ENCODE results near the gene SETD1A.
"Not testable (repeated sequence)": the region's sequence is repeated elsewhere in the genome, so short reads cannot be mapped to it uniquely, and the experiment has no call there.

Gene SETD1A

GRCh38 chr16:30929167-30929566 is 28.4 kb upstream of the SETD1A start:
- DNase-seq (ENCODE audit: low read depth in 2 of 2) = no peak

DNA sequence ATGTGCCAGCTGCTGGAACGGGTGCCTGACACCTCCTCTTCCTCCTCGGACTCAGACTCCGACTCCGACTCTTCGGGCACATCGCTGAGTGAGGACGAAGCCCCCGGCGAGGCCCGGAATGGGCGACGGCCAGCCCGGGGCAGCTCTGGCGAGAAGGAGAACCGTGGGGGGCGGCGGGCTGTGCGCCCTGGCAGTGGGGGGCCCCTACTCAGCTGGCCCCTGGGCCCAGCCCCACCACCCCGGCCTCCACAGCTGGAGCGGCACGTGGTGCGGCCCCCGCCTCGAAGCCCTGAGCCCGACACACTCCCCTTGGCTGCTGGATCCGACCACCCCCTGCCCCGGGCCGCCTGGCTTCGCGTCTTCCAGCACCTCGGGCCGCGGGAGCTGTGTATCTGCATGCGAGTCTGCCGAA is 27.4 kb upstream of the SETD1A start:
- no peak for DNase-seq (ENCODE audit: low read depth in 2 of 2)

GRCh38 chr16:30931068-30931650 is 26.4 kb upstream of the SETD1A start:
- DNase-seq (ENCODE audit: low read depth in 2 of 2) = no peak

DNA sequence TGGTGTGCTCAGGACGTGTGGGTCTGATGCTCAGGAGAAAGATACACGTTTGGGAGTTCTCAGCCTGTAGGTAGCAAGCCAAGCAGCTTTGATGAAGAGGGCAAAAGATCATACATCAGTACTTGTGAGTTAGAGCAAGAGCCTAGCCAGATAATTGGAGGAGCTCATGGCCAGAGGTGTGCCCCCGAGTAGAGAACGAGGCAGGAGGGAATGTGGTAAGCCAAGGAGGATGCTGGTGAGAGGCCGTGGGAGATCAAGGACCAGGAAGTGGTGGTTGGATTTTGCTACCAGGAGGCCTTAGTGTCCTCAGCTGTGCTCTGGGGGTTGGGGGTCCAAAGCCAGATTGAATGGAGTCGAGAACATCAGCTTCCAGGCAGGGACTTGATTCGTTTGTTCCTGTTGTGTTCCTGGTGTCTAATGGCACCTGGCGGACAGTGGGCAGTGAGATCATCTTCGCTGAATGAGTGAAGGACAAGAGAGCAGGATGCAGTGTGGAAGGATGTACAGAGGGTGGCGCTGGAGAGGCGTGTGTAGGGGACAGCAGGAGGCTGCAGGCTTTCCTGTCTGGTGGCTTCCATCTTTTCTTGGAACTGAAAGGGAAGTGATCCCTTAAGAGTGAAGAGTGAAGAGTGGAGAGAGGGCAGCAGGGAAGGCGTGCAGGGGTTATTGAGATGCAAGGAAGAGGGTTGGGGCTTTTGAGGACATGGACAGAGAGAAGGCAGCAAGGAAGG is 22.6 kb upstream of the SETD1A start:
- no peak for DNase-seq (ENCODE audit: low read depth in 2 of 2)

DNA sequence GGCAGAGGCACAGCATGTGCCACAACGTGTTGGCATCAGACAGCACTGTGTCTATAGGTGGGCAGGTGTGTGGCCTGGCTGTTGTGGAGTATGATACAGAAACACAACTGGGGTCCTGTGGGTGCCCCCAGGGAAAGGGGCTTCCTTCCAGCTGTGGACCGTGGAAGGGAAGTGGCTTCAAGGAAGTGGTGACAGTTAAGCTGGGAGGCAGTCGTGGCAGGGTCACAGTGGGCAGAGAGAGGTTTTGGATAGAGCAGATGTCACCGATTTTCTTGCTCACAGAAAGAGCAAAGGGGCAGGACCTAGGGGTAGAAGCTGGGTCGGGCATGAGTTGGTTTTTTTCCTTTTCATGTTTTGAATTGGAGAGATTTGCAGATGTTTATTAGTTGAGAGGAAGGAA is 19.9 kb upstream of the SETD1A start:
- no peak for DNase-seq (ENCODE audit: low read depth in 2 of 2)

DNA sequence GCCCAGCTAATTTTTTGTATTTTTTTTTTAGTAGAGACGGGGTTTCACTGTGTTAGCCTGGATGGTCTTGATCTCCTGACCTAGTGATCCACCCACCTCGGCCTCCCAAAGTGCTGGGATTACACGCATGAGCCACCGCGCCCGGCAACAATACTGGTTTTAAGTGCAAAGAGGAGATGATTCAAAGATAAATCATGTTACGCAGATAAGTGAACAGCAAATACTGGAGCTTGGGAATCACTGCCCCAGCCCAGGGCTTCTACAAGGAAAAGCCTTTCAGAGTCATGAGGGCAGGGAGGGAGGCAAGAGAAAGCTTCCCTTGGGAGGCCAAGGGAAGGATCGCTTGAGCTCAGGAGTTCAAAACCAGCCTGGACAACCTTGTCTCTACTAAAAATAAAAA is 18.0 kb upstream of the SETD1A start:
- DNase-seq (ENCODE audit: low read depth in 2 of 2) = not testable (repeated sequence)

GRCh38 chr16:30941600-30942425 is 15.7 kb upstream of the SETD1A start:
- peak; percentile 43 to 47 for DNase-seq (ENCODE audit: low read depth in 2 of 2)

- no peak for DNase-seq (ENCODE audit: low read depth in 2 of 2)
These were observed 15.1 kb upstream of the SETD1A start for GRCh38 chr16:30942426-30942806.

GRCh38 chr16:30944352-30944751 is 13.2 kb upstream of the SETD1A start:
- no peak for DNase-seq (ENCODE audit: low read depth in 2 of 2)

- DNase-seq (ENCODE audit: low read depth in 2 of 2) = no peak
These were observed 10.6 kb upstream of the SETD1A start for GRCh38 chr16:30946671-30947540.

DNA sequence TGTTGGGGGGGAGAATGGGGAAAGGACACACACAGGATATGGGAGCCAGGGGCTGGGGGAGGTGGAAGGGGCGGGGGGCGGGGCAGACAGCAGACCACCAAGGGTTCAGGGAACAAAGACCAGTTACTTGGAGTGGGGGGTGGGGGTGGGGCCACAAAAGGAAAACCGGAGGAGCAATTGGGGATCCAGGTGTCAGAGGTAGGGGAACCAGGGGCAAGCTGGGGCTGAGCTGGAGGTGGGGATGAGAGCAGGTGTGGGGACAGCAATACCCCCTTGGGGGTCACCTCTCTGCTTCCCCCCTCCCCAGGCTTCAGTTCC is 10.1 kb upstream of the SETD1A start:
- no peak for DNase-seq (ENCODE audit: low read depth in 2 of 2)

GRCh38 chr16:30947859-30948666 is 9.5 kb upstream of the SETD1A start:
- no peak for DNase-seq (ENCODE audit: low read depth in 2 of 2)

DNA sequence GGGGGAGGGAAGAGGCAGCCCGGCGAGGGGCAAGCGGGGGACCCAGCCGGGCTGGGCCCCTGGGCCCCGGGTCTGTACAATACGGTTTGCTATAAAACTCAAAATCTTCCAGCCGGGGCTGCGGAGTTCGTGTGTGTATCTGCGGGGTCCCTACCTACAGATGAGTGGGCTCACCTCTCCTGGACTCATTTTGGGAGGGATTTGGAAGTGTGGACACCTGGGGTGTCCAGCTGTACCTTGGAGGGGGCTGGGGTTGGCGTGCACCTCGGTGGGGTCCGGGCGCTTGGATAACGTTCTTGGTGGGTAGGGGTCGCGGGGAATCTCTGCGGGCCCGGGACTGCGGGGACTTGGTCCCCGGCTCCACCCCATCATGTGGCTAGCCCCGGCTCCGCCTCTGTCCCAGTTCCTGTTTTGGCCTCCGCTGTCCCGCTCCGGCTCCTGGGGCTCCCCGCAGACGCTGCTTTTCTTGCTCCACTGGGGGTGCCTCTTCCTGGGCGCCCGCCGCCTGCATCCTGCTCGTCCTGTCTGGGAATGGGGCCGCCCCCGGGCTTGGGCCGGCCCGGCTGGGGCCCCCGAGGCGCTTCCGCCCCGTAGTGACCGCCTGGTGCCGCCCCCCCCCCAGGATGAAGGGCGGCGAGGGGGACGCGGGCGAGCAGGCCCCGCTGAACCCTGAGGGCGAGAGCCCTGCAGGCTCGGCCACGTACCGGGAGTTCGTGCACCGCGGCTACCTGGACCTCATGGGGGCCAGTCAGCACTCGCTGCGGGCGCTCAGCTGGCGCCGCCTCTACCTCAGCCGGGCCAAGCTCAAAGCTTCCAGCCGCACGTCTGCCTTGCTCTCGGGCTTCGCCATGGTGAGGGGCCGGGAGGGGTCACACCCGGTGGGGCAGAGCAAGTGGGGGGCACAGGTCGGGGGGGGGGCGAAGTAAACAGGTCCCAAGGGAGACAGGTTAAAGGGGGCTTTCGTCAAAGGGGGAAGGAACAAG is 8.6 kb upstream of the SETD1A start, which contains the start of gene ORAI3:
Gene ORAI3, plus strand, starts transcription at position 402 of the 983 bp plus-strand sequence. Its CDS starts 222 bp downstream, at position 624.
- DNase-seq (ENCODE audit: low read depth in 2 of 2) = no peak

DNA sequence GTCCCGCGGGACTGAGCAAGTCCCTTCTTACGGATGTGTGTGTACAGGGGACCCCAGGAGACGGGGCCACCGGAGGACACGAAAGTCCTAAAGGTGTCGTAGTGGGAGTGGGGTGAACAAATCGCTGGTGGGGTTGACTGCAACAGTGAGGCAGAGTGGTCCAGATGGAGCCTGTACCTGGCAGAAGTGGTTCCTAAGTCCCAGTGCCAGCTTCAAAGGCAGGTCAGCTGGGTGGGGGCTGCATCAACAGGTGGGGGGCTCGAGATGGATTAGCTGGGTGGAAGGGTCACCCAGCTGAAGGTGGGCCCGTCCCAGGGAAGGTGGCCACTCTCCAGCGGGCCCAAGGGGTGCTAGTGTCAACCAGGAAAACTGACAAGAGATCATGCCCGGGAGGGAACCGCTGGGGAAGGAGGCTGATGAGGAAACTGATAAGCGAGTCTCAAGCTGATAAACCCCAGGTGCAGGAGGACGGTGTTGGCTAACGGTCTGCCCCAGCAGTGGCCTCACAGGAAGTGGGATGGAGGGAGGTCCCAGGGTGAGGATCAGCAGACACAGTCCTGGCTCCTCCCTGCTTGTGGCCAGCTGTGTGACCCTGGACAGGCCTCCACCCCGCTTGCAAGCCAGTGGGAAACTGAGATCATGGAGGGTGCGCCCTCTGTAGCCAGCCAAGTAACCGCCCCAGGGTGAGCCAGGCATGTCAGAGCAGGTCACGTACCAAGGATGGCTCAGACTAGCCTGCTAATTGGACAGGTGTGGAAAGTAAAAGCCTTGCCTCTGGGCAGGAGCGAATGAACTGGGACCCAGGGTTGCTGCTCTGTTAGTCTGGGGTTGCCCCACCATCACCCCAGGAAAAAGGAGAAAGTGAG is 7.7 kb upstream of the SETD1A start:
- no peak for DNase-seq (ENCODE audit: low read depth in 2 of 2)

GRCh38 chr16:30950516-30951065 is 7.0 kb upstream of the SETD1A start:
- no peak for DNase-seq (ENCODE audit: low read depth in 2 of 2)

DNA sequence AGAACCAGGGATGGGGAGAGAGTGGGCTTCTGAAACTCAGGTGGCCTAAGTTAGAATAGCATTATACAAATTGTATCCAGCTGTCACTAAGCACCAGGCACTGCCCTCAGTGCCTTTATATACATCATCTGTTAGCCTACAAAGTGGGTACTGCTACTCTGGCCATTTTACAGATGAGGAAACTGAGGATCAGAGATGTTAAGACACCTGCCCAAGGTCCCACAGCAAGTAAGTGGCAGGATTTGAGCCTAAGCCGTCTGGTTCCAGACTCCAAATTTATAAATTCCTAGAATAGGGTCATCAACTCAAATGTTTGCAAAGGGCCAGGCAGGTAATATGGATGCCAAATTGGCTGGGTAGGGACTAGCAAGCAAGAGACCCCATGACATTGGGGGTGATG is 6.4 kb upstream of the SETD1A start:
- DNase-seq (ENCODE audit: low read depth in 2 of 2) = no peak

- DNase-seq (ENCODE audit: low read depth in 2 of 2) = no peak
These were observed 5.8 kb upstream of the SETD1A start for GRCh38 chr16:30951750-30952149.

DNA sequence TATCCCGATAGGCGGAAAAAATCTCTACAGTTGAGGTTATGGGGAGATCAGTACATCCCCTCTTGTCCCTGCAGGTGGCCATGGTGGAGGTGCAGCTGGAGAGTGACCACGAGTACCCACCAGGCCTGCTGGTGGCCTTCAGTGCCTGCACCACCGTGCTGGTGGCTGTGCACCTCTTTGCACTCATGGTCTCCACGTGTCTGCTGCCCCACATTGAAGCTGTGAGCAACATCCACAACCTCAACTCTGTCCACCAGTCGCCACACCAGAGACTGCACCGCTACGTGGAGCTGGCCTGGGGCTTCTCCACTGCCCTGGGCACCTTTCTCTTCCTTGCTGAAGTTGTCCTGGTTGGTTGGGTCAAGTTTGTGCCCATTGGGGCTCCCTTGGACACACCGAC is 4.4 kb upstream of the SETD1A start:
- no peak for DNase-seq (ENCODE audit: low read depth in 2 of 2)

Measured in stimulated activated CD4-positive, alpha-beta T cell treated with anti-CD3 and anti-CD28 coated beads, Interleukin-1b, Interleukin-23, amount 100 ng/mL, for 4 hours (primary cell).